A673 (cell line): Measurements from ENCODE around the gene ZDHHC8. TPM values are rescaled to one million over a fixed set of nuclear protein-coding genes. Genes with fewer than 3 reads are reported as not detected.

Source experiments
- BruUV-seq: library from RNA; stranded (reverse); fragments of 400-500 nt; replicated peaks from 2 replicates; lab custom pipeline; 2021; lab: Mats Ljungman, UMichigan
- CTCF ChIA-PET: fragments of 300-600 bp; sonication (Branson Sonifier 250); formaldehyde crosslinking; loops from one replicate; lab custom pipeline; 2022; ENCODE audit warnings: antibody characterized with exemption; lab: Charles Lee
- POLR2A ChIA-PET: fragments of 300-600 bp; sonication (Branson Sonifier 250); formaldehyde crosslinking; loops from one replicate; lab custom pipeline; 2022; ENCODE audit warnings: antibody characterized with exemption; ENCODE audit not compliant: low non-redundant PET; lab: Charles Lee
- DNase-seq: peaks from one replicate; pipeline ENCODE4 v3.0.0-alpha.2; 2015; ENCODE audit warnings: low spot score
- H3K27ac ChIP-seq: fragments of 200-600 bp; sonication (generic); 2 replicates; pipeline ENCODE4 v1.5.1; 2016; ENCODE audit warnings: mixed run types, low read depth, mild to moderate bottlenecking, mixed read lengths, antibody characterized with exemption, low read length; ENCODE audit not compliant: poor library complexity, severe bottlenecking
- H3K27me3 ChIP-seq: fragments of 200-600 bp; sonication (generic); replicated peaks from 2 replicates; pipeline ENCODE4 v1.6.1; 2017; ENCODE audit warnings: mixed run types, low read depth, mild to moderate bottlenecking, mixed read lengths, antibody characterized with exemption, low read length; ENCODE audit not compliant: insufficient read depth, poor library complexity
- H3K36me3 ChIP-seq: fragments of 200-600 bp; sonication (generic); 2 replicates; pipeline ENCODE4 v1.6.1; 2016; ENCODE audit warnings: mixed run types, mild to moderate bottlenecking, mixed read lengths, antibody characterized with exemption, low read length; ENCODE audit not compliant: insufficient read depth, poor library complexity, severe bottlenecking
- H3K4me1 ChIP-seq: fragments of 200-600 bp; sonication (generic); 2 replicates; pipeline ENCODE4 v1.6.1; 2017; ENCODE audit warnings: mixed run types, mild to moderate bottlenecking, mixed read lengths, antibody characterized with exemption, low read length; ENCODE audit not compliant: insufficient read depth, poor library complexity, severe bottlenecking
- H3K4me3 ChIP-seq: fragments of 200-600 bp; sonication (generic); 2 replicates; pipeline ENCODE4 v1.5.1; 2016; ENCODE audit warnings: low read depth, mixed run types, mild to moderate bottlenecking, mixed read lengths, low read length; ENCODE audit not compliant: poor library complexity, severe bottlenecking
- H3K9me3 ChIP-seq: fragments of 200-600 bp; sonication (generic); 2 replicates; pipeline ENCODE4 v1.6.1; 2016; ENCODE audit warnings: mixed run types, low read depth, mild to moderate bottlenecking, mixed read lengths, antibody characterized with exemption, low read length; ENCODE audit not compliant: poor library complexity, severe bottlenecking
- CTCF ChIP-seq: fragments of 300-800, 200-600 bp; sonication (generic); conservative IDR thresholded peaks from 2 replicates; pipeline ENCODE4 v1.5.1; 2017; ENCODE audit warnings: low read depth, mild to moderate bottlenecking, antibody characterized with exemption, low read length, moderate library complexity, mixed read lengths
- EZH2 ChIP-seq: fragments of 200-600 bp; sonication (generic); IDR thresholded peaks from 2 replicates; pipeline ENCODE4 v1.6.1; 2017; ENCODE audit warnings: borderline replicate concordance, low read depth, mild to moderate bottlenecking, mixed read lengths, antibody characterized with exemption, low read length; ENCODE audit not compliant: poor library complexity, severe bottlenecking
- intact Hi-C: fragments of 100-400 bp; cut with micrococcal nuclease; formaldehyde crosslinking; loops from one replicate; pipeline ENCODE4 v1.10.0; 2022; ENCODE audit not compliant: unreplicated experiment
- total RNA-seq: library from RNA; stranded (reverse); gene quantifications from 2 replicates; pipeline ENCODE4 v1.2.3, GENCODE V29; 2021

ZDHHC8 gene
- total RNA-seq, 1 experiment from 2014 or later = 58.8 TPM

- intact Hi-C loops = loop anchor here (5.0 kb wide), 1 partner anchor 155 kb away; no protein-coding TSS in a partner anchor
- H3K4me3 ChIP-seq = no peak overlapping the region
- H3K36me3 ChIP-seq = peaks cover 55% of the 10 kb centered on the region
- no peaks in the 10 kb centered on the region for H3K9me3 ChIP-seq
- H3K4me1 ChIP-seq = peaks cover 5% of the 10 kb centered on the region
- TF ChIP-seq EZH2 = no peak
- TF ChIP-seq CTCF = no peak
- H3K27me3 ChIP-seq = no peaks in the 10 kb centered on the region
- POLR2A ChIA-PET = no interaction called here
- H3K27ac ChIP-seq = no peak overlapping the region
- CTCF ChIA-PET = no interaction called here
- no TSS peak for BruUV-seq
- no peak for DNase-seq
These were observed 4.2 kb upstream of the ZDHHC8 start for GRCh38 chr22:20127318-20127868.

DNA sequence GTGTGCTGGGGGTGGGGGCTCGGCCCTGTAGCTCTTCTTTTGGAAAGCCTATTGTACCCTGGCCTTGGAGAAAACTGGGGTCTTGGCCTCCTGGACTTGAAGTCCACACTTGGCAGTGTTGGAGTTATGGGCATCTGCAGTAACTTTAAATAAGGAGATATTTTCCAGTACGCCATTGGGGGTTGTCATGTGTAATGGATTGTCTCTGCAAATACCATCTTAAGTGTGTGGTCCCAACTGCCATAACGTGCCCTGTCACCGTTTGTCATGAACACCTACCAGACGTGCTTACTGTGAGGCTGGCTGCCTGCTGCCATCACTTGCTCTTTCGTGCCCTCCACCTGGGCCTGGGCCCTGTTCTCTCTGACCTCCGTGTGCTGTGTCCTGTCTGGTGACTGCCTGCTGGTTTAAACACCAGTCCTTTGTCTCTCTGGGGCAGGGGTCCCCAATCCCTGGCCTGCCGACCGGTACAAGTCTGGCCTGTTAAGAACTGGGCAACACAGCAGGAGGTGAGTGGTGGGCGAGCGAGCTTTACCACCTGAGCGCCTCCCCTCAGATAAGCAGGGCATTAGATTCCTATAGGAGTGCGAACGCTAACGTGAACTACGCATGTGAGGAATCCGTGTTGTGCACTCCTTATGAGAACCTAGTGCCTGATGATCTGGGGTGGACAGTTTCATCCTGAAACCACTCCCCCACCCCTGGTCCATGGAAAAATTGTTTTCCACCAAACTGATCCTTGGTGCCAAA, 3.6 kb upstream of the ZDHHC8 start:
- H3K27ac ChIP-seq = no peak overlapping the region
- ChIA-PET CTCF (interaction anchor here (0.5 kb wide), 1 partner anchor 169 kb away, joined by 5 read pairs; no protein-coding TSS in a partner anchor), POLR2A (no interaction called here)
- BruUV-seq = no TSS peak
- H3K4me1 ChIP-seq = peaks cover 5% of the 10 kb centered on the region
- H3K36me3 ChIP-seq = peaks cover 50% of the 10 kb centered on the region
- TF ChIP-seq CTCF (no peak), EZH2 (no peak)
- no peak for DNase-seq
- H3K4me3 ChIP-seq = no peak overlapping the region
- intact Hi-C loops = loop anchor here (5.0 kb wide), 1 partner anchor 156 kb away; no protein-coding TSS in a partner anchor
- H3K9me3 ChIP-seq = no peaks in the 10 kb centered on the region
- H3K27me3 ChIP-seq = no peaks in the 10 kb centered on the region

DNA sequence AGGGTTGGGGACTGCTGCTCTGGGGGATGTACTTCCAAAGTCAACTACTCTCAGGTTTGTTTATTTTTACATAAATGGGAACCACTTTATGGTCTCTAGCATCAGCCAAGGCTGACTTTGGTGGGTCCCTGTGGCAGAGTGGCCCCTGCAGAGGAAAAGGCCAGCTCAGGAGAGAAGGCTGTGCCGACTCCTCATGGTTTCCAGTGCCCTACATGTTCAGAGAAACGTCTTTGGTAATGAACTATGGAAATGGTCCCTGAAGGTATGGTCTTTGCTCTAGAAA, 3.0 kb upstream of the ZDHHC8 start:
- POLR2A ChIA-PET = no interaction called here
- no peak overlapping the region for H3K27ac ChIP-seq
- BruUV-seq = no TSS peak
- TF ChIP-seq CTCF = no peak
- no peak for TF ChIP-seq EZH2
- intact Hi-C loops = loop anchor here (5.0 kb wide), 1 partner anchor 156 kb away; no protein-coding TSS in a partner anchor
- no peaks in the 10 kb centered on the region for H3K27me3 ChIP-seq
- H3K36me3 ChIP-seq = peaks cover 45% of the 10 kb centered on the region
- no peak for DNase-seq
- no peaks in the 10 kb centered on the region for H3K9me3 ChIP-seq
- no peak overlapping the region for H3K4me3 ChIP-seq
- CTCF ChIA-PET = interaction anchor here (0.5 kb wide), 1 partner anchor 170 kb away, joined by 5 read pairs; no protein-coding TSS in a partner anchor
- peaks cover 5% of the 10 kb centered on the region for H3K4me1 ChIP-seq
